Hindlimb muscle (tissue), 1 donor: ENCODE data around the gene CGB7. TPM values are rescaled to one million over a fixed set of nuclear protein-coding genes. Genes with fewer than 3 reads are reported as not detected.
A peak's percentile ranks its signal among the peaks of the same experiment; 100 is the strongest.
"Not testable (repeated sequence)": the region's sequence is repeated elsewhere in the genome, so short reads cannot be mapped to it uniquely, and the experiment has no call there.

Experiments used
- DNase-seq: peaks from one replicate; pipeline ENCODE4 v3.0.0-alpha.2; 2013
- polyA plus RNA-seq: library from polyadenylated mRNA; unstranded; fragments of 120-200 nt; gene quantifications from one replicate; pipeline ENCODE4 v1.2.1, GENCODE V29; 2013; ENCODE audit not compliant: insufficient read length

The CGB7 gene
- polyA plus RNA-seq, 1 donor, result 2.3 TPM

GRCh38 chr19:49042177-49042576 lies 15.4 kb downstream of the CGB7 start:
- no peak for DNase-seq

- not testable (repeated sequence) for DNase-seq
Measured at GRCh38 chr19:49039736-49040135, 17.8 kb downstream of the CGB7 start.

GRCh38 chr19:49038557-49039276 lies 18.8 kb downstream of the CGB7 start:
- not testable (repeated sequence) for DNase-seq

GRCh38 chr19:49038111-49038510 lies 19.4 kb downstream of the CGB7 start:
- DNase-seq, result not testable (repeated sequence)

DNA sequence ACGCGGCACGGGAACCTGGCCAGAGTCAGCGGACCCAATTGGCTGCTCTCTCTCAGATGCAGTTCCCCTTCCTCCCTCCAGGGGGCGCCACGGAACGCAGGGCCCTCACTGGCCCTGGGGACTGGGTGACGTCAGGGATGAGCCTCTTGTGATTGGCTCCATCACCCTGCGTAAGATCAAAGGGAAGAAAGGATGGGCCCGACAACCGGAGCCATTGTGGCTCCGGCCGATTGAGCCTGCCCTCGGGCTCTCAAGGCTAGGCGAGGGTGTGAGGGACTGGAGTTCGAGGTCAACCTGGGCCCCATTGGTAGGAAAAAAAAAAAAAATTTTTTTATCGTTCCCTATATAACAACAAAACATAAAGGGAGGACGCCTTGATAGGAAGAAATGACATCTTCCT lies 20.7 kb downstream of the CGB7 start, which contains the start of gene CGB1:
Gene CGB1, minus strand, starts transcription at position 81 of the 400 bp plus-strand sequence. CDS start 184 bp downstream, outside the sequence.
- DNase-seq, result not testable (repeated sequence)

- not testable (repeated sequence) for DNase-seq
Measured at GRCh38 chr19:49031642-49032301, 25.8 kb downstream of the CGB7 start, which contains the start of gene CGB2. CGB2 (plus strand) TSS chr19:49031890; CDS start chr19:49032096, 206 bp downstream.

GRCh38 chr19:49030323-49030722 lies 27.2 kb downstream of the CGB7 start:
- not testable (repeated sequence) for DNase-seq

DNA sequence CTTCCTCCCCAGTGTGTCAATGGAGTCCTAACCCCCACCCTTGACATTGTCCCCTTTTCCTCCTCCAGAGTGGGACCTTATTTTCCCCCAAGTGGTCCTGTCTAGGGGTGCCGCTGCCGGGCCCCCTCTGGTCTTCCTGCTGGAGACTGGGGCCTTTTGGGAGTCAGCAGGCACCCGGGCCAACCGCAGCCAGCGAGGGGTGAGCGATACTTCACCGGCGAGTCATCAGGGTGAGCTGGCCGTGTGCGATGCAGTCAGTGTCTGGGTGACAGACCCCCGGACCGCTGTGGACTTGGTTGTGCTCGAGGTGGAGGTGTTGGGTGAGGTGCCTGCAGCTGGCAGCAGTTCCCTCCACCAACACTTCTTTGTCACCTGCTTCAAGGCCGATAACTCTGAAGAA lies 27.8 kb downstream of the CGB7 start:
- DNase-seq, result not testable (repeated sequence)

DNA sequence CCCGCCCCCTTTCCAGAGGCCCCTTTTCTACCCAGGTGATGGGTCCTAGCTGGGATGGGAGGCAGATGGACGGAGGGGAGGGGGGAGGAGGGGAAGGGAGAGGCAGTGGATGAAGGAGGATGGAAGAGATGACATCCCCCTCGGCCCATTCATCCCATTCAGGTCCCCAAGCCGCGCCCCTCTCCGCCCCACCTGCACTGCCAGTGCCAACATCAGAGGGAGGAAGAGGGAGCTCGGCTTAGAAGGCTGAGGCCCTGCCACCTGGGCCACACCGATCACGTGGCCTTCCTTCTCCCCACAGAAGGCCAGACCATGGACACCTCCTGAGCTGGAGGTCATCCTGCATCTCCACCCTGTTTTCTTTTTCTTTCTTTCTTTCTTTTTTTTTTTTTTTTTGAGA lies 28.9 kb downstream of the CGB7 start:
- DNase-seq, result not testable (repeated sequence)

DNA sequence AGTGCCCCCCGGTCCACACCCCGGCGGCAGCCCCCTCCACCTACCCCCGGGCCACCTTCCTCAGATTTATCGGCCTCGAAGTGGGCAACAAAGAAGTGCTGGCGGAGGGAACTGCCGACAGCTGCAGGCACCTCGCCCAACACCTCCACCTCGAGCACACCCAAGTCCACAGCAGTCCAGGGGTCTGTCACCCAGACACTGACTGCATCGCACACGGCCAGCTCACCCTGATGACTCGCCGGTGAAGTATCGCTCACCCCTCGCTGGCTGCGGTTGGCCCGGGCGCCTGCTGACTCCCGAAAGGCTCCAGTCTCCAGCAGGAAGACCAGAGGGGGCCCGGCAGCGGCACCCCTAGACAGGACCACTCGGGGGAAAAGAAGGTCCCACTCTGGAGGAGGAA lies 31.9 kb downstream of the CGB7 start:
- not testable (repeated sequence) for DNase-seq

GRCh38 chr19:49025088-49025487 lies 32.5 kb downstream of the CGB7 start:
- not testable (repeated sequence) for DNase-seq

GRCh38 chr19:49024233-49024632 lies 33.3 kb downstream of the CGB7 start, which contains the start of gene CGB3:
CGB3 (minus strand) TSS chr19:49024333; CDS start chr19:49023971, 362 bp downstream.
- DNase-seq, result not testable (repeated sequence)

DNA sequence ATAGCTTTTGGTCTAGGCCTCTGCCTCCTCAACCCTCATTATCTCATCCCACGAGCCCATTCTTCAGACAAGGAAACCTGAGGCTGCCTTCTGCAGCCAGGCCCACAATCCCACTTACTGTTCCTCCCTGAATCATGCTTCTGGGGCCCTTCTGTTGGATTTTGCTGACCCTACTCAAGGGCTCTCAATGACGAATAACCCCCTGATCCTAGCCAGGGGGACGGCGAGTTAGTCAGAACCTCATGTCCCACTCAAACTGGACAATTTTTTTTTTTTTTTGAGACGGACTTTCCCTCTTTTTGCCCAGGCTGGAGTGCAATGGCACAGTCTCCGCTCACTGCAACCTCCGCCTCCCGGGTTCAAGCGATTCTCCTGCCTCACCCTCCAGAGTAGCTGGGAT lies 35.4 kb downstream of the CGB7 start:
- DNase-seq, result no peak

DNA sequence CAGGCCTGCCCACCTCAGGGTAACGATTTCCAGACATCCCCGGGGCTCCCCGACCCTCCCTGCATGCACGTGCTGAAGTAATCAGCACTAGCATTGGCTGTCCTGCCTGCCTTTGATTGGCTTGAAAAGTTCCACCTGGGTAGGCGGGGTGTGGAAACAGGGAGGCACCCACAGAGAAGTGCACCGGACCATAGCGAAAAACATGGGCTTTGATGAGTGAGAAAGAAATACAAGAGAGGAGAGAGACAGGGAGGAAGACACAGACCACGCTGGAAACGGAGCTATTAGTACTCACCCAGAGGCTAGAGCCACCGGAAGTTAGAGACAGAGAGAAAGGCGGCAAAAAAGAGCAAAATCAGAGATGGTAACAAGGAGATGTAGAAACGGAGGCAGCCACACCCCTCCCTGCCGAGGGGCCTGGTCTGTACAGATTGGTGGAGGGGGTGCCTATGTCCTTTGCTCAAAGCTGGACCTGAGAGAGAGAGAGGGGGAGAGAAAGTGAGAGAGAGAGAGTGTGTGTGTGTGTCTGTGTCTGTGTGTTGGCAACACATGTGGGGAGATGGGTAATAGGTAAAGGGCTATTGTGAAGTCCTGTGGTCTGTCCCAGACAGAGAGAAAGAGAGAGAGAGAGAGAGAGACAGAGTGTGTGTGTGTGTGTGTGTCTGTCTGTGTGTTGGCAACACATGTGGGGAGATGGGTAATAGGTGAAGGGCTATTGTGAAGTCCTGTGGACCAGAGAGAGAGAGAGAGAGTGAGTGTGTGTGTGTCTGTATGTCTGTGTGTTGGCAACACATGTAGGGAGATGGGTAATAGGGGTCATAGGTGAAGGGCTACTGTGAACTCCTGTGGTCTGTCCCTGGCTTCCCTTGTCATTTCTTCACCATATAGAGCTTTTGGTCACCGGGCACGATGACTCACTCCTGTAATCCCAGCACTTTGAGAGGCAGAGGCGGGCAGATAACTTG lies 36.3 kb downstream of the CGB7 start:
- DNase-seq, result no peak

DNA sequence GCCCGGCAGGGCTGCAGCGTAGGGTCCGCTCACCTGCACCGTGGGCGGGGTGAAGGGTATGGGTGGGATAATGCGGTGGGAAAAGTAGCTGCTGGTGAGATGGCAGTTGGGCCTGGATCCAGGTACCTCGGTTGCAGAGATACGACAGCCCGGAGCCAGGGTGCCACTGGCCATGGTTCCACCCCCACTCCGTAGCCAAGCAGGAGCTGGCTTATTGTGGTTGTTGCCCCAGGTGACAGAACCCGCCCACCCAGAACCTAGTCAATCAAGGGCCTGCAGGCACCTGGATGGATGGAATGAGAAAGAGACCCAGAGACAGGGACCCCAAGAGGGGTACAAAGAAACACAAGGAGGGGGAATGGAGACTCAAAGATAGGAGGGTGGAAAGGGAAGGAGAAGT lies 37.2 kb downstream of the CGB7 start:
- no peak for DNase-seq

GRCh38 chr19:49019242-49019932 lies 38.2 kb downstream of the CGB7 start:
- DNase-seq, result no peak

- DNase-seq, result not testable (repeated sequence)
Measured at GRCh38 chr19:49018388-49019241, 38.9 kb downstream of the CGB7 start.

DNA sequence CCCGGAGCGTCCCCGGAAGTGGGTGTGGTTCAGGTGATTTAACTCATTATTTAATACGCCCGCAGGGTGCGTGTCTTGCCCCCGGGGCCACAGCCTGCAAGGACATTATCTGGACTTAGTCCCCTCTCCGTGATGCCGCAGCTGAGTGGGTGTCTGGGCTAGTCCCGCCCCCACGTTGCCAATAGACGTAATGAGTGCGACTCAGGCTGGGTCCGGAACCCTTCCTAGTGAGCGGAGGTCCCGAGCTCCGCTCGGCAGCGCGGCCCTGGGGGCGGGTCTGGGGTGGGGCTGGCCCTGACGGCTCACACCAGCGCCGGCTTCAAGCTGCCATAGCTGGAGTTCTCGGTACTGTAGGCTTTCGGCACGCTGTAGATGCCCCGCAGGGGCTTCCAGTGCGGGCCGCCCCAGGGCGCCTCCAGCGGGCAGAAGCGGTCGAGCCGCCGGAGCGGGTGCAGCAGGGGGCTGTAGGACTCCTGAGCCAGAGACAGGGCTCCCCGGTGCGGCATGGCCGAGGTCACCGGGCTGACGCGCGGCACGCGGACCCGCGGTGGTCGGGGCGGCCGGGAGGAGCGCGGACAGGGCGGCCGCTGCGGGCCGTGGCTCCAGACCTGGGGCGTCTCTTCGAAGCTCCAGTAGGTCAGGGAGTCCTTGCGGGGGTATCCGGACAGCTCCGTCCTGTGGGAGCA lies 39.7 kb downstream of the CGB7 start:
- DNase-seq, result peak; percentile 38

DNA sequence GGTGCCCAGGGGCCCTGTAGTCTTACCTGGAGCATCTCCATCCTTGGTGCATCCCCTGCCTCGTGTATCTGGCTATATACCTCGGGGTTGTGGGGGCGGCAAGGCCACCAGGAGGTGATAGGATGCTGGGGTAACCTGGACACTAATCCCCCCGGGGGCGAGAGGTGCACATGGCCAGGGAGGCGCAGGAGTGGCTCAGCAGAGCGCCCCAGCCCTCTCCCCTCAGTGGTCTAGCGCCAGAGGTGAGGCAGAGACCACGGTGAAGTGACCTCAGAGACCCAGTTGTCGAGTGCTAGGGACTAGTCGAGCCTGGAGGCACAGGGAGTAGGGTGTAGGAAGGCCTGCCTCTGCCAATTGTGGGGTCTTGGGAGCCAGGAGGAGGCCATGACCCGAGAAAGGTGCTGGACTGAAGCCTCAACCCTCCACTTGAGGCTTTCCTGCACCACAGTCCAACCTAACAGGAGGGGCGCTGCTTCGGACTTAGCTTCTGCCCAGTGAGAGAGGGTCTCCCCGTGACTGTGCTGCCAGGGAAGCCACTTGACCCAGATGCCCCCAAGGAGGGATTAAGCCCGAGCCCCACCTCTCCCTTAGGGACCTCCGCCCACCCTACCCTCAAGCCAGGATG lies 40.4 kb downstream of the CGB7 start, which contains the start of gene LHB:
Gene LHB, minus strand, starts transcription at position 51 of the 625 bp plus-strand sequence. Its CDS starts 10 bp downstream, at position 41.
- no peak for DNase-seq
